Nephron progenitor cell (in vitro differentiated cells): Measurements from ENCODE around the gene STIM1.
"Not testable (repeated sequence)": the region's sequence is repeated elsewhere in the genome, so short reads cannot be mapped to it uniquely, and the experiment has no call there.

ENCODE experiments used
- DNase-seq: peaks from one replicate; pipeline ENCODE4 v3.0.0; 2021
- H3K27ac Mint-ChIP-seq: 2 replicates; pipeline ENCODE4 v1.8.0; 2021; ENCODE audit warnings: mild to moderate bottlenecking, moderate library complexity, mixed read lengths
- H3K27me3 Mint-ChIP-seq: 2 replicates; pipeline ENCODE4 v1.8.0; 2021; ENCODE audit warnings: mild to moderate bottlenecking, low read depth, mixed read lengths; ENCODE audit not compliant: poor library complexity
- H3K36me3 Mint-ChIP-seq: 2 replicates; pipeline ENCODE4 v1.8.0; 2021; ENCODE audit warnings: low read depth, mixed read lengths
- H3K4me1 Mint-ChIP-seq: 2 replicates; pipeline ENCODE4 v1.8.0; 2021; ENCODE audit warnings: mixed read lengths
- H3K4me3 Mint-ChIP-seq: 2 replicates; pipeline ENCODE4 v1.8.0; 2021; ENCODE audit warnings: mild to moderate bottlenecking, moderate library complexity, mixed read lengths
- H3K9me3 Mint-ChIP-seq: 2 replicates; pipeline ENCODE4 v1.8.0; 2021; ENCODE audit warnings: mild to moderate bottlenecking, moderate library complexity, mixed read lengths
- TF ChIP-seq, protein P1 (sequence below): fragments of 200-600 bp; sonication (generic); IDR thresholded peaks from 2 replicates; pipeline ENCODE4 v1.5.0; 2021; ENCODE audit warnings: antibody characterized with exemption

Gene STIM1

DNA sequence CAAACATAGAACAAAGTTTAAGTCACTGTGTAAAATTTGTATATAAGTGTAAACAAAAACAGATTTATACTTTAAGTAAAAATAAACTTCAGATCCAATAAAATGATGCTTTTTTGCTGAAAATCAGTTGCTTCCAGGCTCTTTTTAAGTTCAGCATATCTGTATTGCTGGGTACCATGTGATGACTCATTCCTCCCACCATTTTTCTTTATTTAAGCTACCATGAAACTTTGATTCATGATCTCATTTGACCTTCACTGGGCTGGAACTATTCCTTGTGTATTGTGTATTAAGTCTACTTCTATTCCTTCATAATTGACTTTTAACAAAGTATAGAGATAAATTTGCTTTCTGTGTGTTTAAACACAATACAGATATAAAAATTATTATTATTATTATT is 192.9 kb downstream of the STIM1 start:
- Mint-ChIP-seq H3K27ac (no peak overlapping the region), H3K27me3 (no peaks in the 10 kb centered on the region), H3K4me3 (no peak overlapping the region), H3K36me3 (peaks cover 11% of the 10 kb centered on the region), H3K9me3 (peaks cover 12% of the 10 kb centered on the region), H3K4me1 (peaks cover 6% of the 10 kb centered on the region)
- TF ChIP-seq, protein P1, sequence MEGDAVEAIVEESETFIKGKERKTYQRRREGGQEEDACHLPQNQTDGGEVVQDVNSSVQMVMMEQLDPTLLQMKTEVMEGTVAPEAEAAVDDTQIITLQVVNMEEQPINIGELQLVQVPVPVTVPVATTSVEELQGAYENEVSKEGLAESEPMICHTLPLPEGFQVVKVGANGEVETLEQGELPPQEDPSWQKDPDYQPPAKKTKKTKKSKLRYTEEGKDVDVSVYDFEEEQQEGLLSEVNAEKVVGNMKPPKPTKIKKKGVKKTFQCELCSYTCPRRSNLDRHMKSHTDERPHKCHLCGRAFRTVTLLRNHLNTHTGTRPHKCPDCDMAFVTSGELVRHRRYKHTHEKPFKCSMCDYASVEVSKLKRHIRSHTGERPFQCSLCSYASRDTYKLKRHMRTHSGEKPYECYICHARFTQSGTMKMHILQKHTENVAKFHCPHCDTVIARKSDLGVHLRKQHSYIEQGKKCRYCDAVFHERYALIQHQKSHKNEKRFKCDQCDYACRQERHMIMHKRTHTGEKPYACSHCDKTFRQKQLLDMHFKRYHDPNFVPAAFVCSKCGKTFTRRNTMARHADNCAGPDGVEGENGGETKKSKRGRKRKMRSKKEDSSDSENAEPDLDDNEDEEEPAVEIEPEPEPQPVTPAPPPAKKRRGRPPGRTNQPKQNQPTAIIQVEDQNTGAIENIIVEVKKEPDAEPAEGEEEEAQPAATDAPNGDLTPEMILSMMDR = no peak
- DNase-seq = no peak

DNA sequence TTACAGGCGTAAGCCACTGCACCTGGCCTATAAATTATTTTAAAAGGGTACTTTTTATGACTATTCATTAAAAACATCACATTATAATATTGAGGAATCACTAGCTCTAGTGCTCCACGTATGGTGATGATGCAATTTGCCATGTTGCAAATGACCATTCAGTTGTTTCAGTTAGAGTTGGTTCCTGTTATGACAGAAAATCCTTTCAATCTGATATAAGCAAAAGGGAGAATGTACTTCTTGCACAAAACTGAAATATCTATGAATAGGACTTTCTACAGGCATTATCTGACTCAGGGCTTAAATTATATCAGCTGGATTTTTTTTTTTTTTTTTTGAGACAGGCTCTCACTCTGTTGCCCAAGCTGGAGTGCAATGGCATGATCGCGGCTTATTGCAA is 193.5 kb downstream of the STIM1 start:
- H3K27ac Mint-ChIP-seq = no peak overlapping the region
- no peaks in the 10 kb centered on the region for H3K27me3 Mint-ChIP-seq
- peaks cover 6% of the 10 kb centered on the region for H3K4me1 Mint-ChIP-seq
- H3K9me3 Mint-ChIP-seq = peaks cover 12% of the 10 kb centered on the region
- no peak overlapping the region for H3K4me3 Mint-ChIP-seq
- no peak for DNase-seq
- H3K36me3 Mint-ChIP-seq = peaks cover 11% of the 10 kb centered on the region
- TF ChIP-seq, protein P1 = no peak

DNA sequence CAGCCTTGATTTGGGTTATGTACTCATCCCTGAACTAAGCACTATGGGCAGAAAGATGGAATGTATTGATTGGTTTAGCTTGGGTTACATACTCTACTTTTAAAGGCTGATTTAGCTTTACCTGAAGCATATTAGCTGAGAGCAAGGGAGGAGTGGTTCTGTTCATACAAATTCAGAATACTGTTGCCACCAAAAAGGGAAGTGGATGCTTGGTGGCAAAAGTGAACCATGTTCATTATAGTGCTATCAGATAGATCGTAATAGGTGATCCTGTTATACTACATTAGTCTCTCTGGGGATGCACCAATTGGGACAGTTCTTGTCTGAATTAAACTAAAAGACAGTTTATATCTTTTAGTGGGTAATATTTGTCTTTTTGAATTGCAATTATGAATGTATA is 194.7 kb downstream of the STIM1 start:
- TF ChIP-seq, protein P1 = no peak

DNA sequence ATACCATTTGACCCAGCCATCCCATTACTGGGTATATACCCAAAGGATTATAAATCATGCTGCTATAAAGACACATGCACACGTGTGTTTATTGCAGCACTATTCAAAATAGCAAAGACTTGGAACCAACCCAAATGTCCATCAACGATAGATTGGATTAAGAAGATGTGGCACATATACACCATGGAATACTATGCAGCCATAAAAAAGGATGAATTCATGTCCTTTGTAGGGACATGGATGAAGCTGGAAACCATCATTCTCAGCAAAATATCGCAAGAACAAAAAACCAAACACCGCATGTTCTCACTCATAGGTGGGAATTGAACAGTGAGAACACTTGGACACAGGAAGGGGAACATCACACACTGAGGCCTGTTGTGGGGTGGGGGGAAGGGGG is 197.7 kb downstream of the STIM1 start:
- peaks cover 12% of the 10 kb centered on the region for H3K9me3 Mint-ChIP-seq
- DNase-seq, H3K4me1 Mint-ChIP-seq, H3K4me3 Mint-ChIP-seq, H3K27me3 Mint-ChIP-seq, H3K27ac Mint-ChIP-seq: not testable (repeated sequence)
- peaks cover 11% of the 10 kb centered on the region for H3K36me3 Mint-ChIP-seq

More for the DNA sequence above, 194.7 kb downstream of the STIM1 start:
- no peak overlapping the region for H3K4me3 Mint-ChIP-seq
- no peaks in the 10 kb centered on the region for H3K27me3 Mint-ChIP-seq
- peaks cover 12% of the 10 kb centered on the region for H3K9me3 Mint-ChIP-seq
- H3K36me3 Mint-ChIP-seq = peaks cover 11% of the 10 kb centered on the region
- peaks cover 6% of the 10 kb centered on the region for H3K4me1 Mint-ChIP-seq
- H3K27ac Mint-ChIP-seq = no peak overlapping the region
- no peak for DNase-seq

DNA sequence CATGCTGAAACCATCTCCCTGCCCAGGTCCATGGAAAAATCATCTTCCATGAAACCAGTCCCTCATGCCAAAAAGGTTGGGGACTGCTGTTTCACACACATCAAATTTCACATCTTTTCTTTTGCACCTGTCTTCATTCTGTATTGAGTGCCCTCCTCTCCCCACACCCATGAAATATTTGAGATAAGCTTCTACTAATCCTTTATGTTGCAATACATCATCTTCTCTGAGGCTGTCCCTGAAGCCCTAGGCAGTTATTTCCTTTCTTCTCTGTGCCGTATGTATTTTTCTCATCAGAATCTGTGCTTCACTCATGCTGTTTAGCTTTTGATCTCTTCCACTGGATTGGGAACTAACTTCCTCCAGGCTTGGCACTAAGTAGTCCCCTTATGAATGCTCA is 199.2 kb downstream of the STIM1 start:
- H3K4me1 Mint-ChIP-seq = peaks cover 9% of the 10 kb centered on the region
- H3K27me3 Mint-ChIP-seq = no peaks in the 10 kb centered on the region
- H3K27ac Mint-ChIP-seq = no peak overlapping the region

DNA sequence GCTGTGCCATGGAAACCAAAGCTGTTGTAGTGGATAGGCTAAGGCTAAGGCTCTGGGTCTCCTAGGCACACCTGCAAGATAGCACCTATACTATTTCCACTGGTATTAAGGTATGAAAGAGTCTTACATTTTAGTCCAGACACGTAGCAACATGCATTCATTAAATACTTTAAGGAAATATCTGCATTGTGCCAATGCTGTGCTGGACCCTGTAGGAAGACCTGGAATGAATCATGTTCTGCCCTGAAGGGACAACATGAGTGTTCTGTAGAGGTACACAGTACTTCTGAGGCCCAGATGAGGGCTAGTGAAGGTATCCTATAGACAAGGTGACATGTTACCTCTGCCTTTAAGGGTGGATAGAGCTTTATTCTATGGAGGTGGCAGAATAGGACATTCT is 204.0 kb downstream of the STIM1 start:
- no peak for DNase-seq
- H3K4me3 Mint-ChIP-seq = no peak overlapping the region
- no peak overlapping the region for H3K27ac Mint-ChIP-seq
- no peaks in the 10 kb centered on the region for H3K9me3 Mint-ChIP-seq
- TF ChIP-seq, protein P1 = no peak
- peaks cover 5% of the 10 kb centered on the region for H3K36me3 Mint-ChIP-seq
- peaks cover 9% of the 10 kb centered on the region for H3K4me1 Mint-ChIP-seq
- H3K27me3 Mint-ChIP-seq = no peaks in the 10 kb centered on the region

More for the DNA sequence above, 199.2 kb downstream of the STIM1 start:
- H3K9me3 Mint-ChIP-seq = peaks cover 12% of the 10 kb centered on the region
- no peak overlapping the region for H3K4me3 Mint-ChIP-seq
- TF ChIP-seq, protein P1 = no peak
- peaks cover 11% of the 10 kb centered on the region for H3K36me3 Mint-ChIP-seq
- DNase-seq = no peak
